GM12878 (cell line): Measurements from ENCODE around the gene DIS3L. TPM values are rescaled to one million over a fixed set of nuclear protein-coding genes. Genes with fewer than 3 reads are reported as not detected.

Experiments
- ATAC-seq: fragments of 200-7000 bp; cut with Tn5 transposase; 3 replicates; pipeline ENCODE4 v1.9.1; 2020; ENCODE audit warnings: mild to moderate bottlenecking, moderate library complexity
- BruUV-seq: library from RNA; stranded (reverse); fragments of 400-500 nt; replicated peaks from 2 replicates; lab custom pipeline; 2021; lab: Mats Ljungman, UMichigan
- CTCF ChIA-PET: fragments of 300-600 bp; sonication (Branson Sonifier 250); formaldehyde crosslinking; extraction: SDS; loops from one replicate; lab custom pipeline; 2021; ENCODE audit warnings: inconsistent platforms; lab: Yijun Ruan, JAX
- POLR2A ChIA-PET: fragments of 350-600 bp; formaldehyde crosslinking; extraction: SDS; loops from one replicate; lab custom pipeline; 2021; ENCODE audit warnings: inconsistent platforms; lab: Charles Lee
- RAD21 ChIA-PET: fragments of 300-600 bp; sonication (Branson Sonifier 250); formaldehyde crosslinking; loops from one replicate; lab custom pipeline; 2023; ENCODE audit warnings: antibody characterized with exemption; ENCODE audit not compliant: unreplicated experiment; lab: Charles Lee
- SMC1A ChIA-PET: fragments of 300-600 bp; sonication (Branson Sonifier 250); formaldehyde crosslinking; loops from one replicate; lab custom pipeline; 2023; ENCODE audit not compliant: unreplicated experiment, uncharacterized antibody; lab: Charles Lee
- DNase-seq: peaks from one replicate; pipeline ENCODE4 v3.0.0-alpha.2; 2011; ENCODE audit warnings: low read depth, low spot score
- FAIRE-seq: peaks from 3 replicates; lab custom pipeline; 2011; peaks lifted over from hg19 to GRCh38; lab: Jason Lieb, UNC
- H2AFZ ChIP-seq: 2 replicates; pipeline ENCODE4 v1.6.0; 2011; ENCODE audit warnings: low read depth, low read length, control low read depth; ENCODE audit not compliant: control insufficient read depth
- H3K27ac ChIP-seq: 2 replicates; pipeline ENCODE4 v1.5.1; 2011; ENCODE audit warnings: control low read depth; ENCODE audit not compliant: control insufficient read depth, insufficient read depth
- H3K27me3 ChIP-seq, 2 experiments: replicated peaks in 1 of 2; 2 replicates each; pipeline versions ENCODE4 v1.6.0 to v1.6.1; 2011; ENCODE audit warnings: low read length in 1 of 2; ENCODE audit not compliant: control insufficient read depth in 2 of 2, insufficient read depth in 2 of 2
- H3K36me3 ChIP-seq, 2 experiments: 2 replicates each; pipeline ENCODE4 v1.5.1; 2011; ENCODE audit warnings: low read length in 1 of 2; ENCODE audit not compliant: control insufficient read depth in 2 of 2, insufficient read depth in 2 of 2
- H3K4me1 ChIP-seq: 2 replicates; pipeline ENCODE4 v1.6.1; 2011; ENCODE audit warnings: mild to moderate bottlenecking, low read length, moderate library complexity, mixed read lengths; ENCODE audit not compliant: control insufficient read depth, insufficient read depth
- H3K4me2 ChIP-seq: 2 replicates; pipeline ENCODE4 v1.6.0; 2011; ENCODE audit warnings: control low read depth; ENCODE audit not compliant: control insufficient read depth, insufficient read depth
- H3K4me3 ChIP-seq: fragments of 200-600 bp; sonication (generic); 2 replicates; pipeline ENCODE4 v1.5.1; 2016
- H3K79me2 ChIP-seq: 2 replicates; pipeline ENCODE4 v1.6.0; 2011; ENCODE audit warnings: low read length; ENCODE audit not compliant: control insufficient read depth, insufficient read depth
- H3K9ac ChIP-seq: 2 replicates; pipeline ENCODE4 v1.8.0; 2011; ENCODE audit warnings: low read length, control low read depth, mixed read lengths; ENCODE audit not compliant: control insufficient read depth, insufficient read depth
- H3K9me3 ChIP-seq: replicated peaks from 3 replicates; pipeline ENCODE4 v1.5.1; 2011; ENCODE audit warnings: mild to moderate bottlenecking, low read length; ENCODE audit not compliant: control insufficient read depth, insufficient read depth
- H4K20me1 ChIP-seq: 2 replicates; pipeline ENCODE4 v1.6.0; 2011; ENCODE audit not compliant: control insufficient read depth, insufficient read depth
- BHLHE40 ChIP-seq, 2 experiments: fragments of 450-650 bp in 1 of 2; IDR thresholded peaks; 2 replicates each; pipeline ENCODE4 v1.6.1; 2011 to 2017; ENCODE audit warnings: low read depth in 2 of 2, borderline replicate concordance in 1 of 2, improper control_type of control experiment in 1 of 2, low read length in 1 of 2, mild to moderate bottlenecking in 1 of 2
- BMI1 ChIP-seq: fragments of 450-650 bp; IDR thresholded peaks from 2 replicates; pipeline ENCODE4 v1.6.1; 2016; ENCODE audit warnings: mild to moderate bottlenecking, moderate library complexity, borderline replicate concordance
- CHD2 ChIP-seq: IDR thresholded peaks from 2 replicates; pipeline ENCODE4 v1.6.1; 2011; ENCODE audit warnings: low read depth, low read length, improper control_type of control experiment, borderline replicate concordance
- EED ChIP-seq: sonication (generic); IDR thresholded peaks from 2 replicates; pipeline ENCODE4 v1.6.1; 2016; ENCODE audit warnings: antibody characterized with exemption, low read depth
- ETV6 ChIP-seq, 2 experiments: fragments of 450-650 bp in 1 of 2; IDR thresholded peaks in 1 of 2; conservative IDR thresholded peaks in 1 of 2; 2 replicates each; pipeline ENCODE4 v1.6.1; 2014; ENCODE audit warnings: antibody characterized with exemption in 1 of 2, borderline replicate concordance in 1 of 2, low read depth in 1 of 2, mild to moderate bottlenecking in 1 of 2, moderate library complexity in 1 of 2
- RAD21 ChIP-seq: IDR thresholded peaks from 2 replicates; pipeline ENCODE4 v1.6.1; 2011; ENCODE audit warnings: mild to moderate bottlenecking, low read depth, low read length, moderate library complexity; ENCODE audit not compliant: insufficient read depth
- RAD51 ChIP-seq: fragments of 450-650 bp; IDR thresholded peaks from 2 replicates; pipeline ENCODE4 v1.6.1; 2016; ENCODE audit warnings: moderate library complexity, mild to moderate bottlenecking, inconsistent platforms
- RB1 ChIP-seq: fragments of 450-650 bp; formaldehyde crosslinking; IDR thresholded peaks from 2 replicates; pipeline ENCODE4 v1.6.1; 2017; ENCODE audit warnings: mild to moderate bottlenecking, borderline replicate concordance
- SIX5 ChIP-seq: IDR thresholded peaks from 2 replicates; pipeline ENCODE4 v1.6.1; 2011; ENCODE audit warnings: mild to moderate bottlenecking, low read depth, low read length, moderate library complexity; ENCODE audit not compliant: severe bottlenecking
- WGBS: methylation state at CpG from one replicate; pipeline ENCODE4 v1.1.6; 2016; ENCODE audit warnings: low lambda C conversion rate; ENCODE audit not compliant: insufficient replicate concordance, insufficient coverage; ENCODE audit errors: missing lambda C conversion rate; 5-methylcytosine and 5-hydroxymethylcytosine counted together
- in situ Hi-C: fragments of 300-500 bp; cut with MboI; formaldehyde crosslinking; loops from 9 replicates; pipeline ENCODE4 v1.14.3; 2018; ENCODE audit warnings: mixed read lengths
- intact Hi-C: fragments of 100-400 bp; cut with micrococcal nuclease; formaldehyde crosslinking; loops from one replicate; pipeline ENCODE4 v1.14.2; 2022; ENCODE audit not compliant: unreplicated experiment
- polyA plus RNA-seq, 11 experiments: library from polyadenylated mRNA; depleted of rRNA in 4 of 11; unstranded in 6 of 11; stranded (reverse) in 5 of 11; fragments of >200 nt; fragmentation: Nextera tagmentation in 4 of 11; fragmentation: Illumina TruSeq in 1 of 11; extraction: Ambion mirVana in 4 of 11; extraction: Trizol in 1 of 11; gene quantifications; 1 replicate in 1 of 11; 2 replicates in 10 of 11; pipeline versions ENCODE4 v1.2.1 to v1.2.3, GENCODE V29; 2011 to 2016; ENCODE audit warnings: inconsistent platforms in 2 of 11, missing spikeins in 2 of 11, low read depth in 1 of 11
- total RNA-seq, 4 experiments: library from RNA; depleted of rRNA in 3 of 4; stranded (reverse); fragments of >200 nt in 3 of 4; fragmentation: Illumina TruSeq in 1 of 4; extraction: Trizol in 1 of 4; gene quantifications; 2 replicates each; pipeline versions ENCODE4 v1.2.1 to v1.2.3, GENCODE V29; 2013 to 2021
- TF ChIP-seq, protein P1 (sequence below): fragments of 450-650 bp; IDR thresholded peaks from 2 replicates; pipeline ENCODE4 v1.6.1; 2017; ENCODE audit warnings: mild to moderate bottlenecking, low read depth, inconsistent platforms; ENCODE audit not compliant: poor library complexity, severe bottlenecking
- TF ChIP-seq, protein P2 (sequence below): IDR thresholded peaks from 2 replicates; pipeline ENCODE4 v1.6.1; 2012; ENCODE audit warnings: low read depth, low read length, improper control_type of control experiment

The DIS3L gene
- total and polyA plus RNA-seq, 10 of the 15 experiments (the other 5 are each of a cell fraction or from before 2014, with no cell fraction given), result 7.6 to 33.7 (median 25.5) TPM

DNA sequence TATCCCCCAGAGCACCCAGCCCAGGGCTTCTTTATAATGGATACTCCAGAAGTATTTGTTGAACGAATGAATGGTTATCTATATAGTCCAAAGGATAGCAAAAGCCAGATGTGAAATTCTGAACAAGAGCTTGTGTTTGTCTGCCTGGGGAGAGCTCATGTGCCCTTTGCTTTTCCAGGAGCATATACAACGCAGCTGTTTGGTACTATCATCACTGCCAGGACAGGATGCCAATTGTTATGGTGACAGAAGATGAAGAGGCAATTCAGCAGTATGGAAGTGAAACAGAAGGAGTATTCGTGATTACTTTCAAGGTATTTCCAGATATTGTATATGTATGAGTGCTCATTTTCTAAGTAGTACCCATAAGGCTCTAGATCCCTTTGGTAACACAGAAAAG, 15.2 kb downstream of the DIS3L start:
- FAIRE-seq, result no peak
- ATAC-seq, result no peak
- in situ Hi-C loops, result no loop called here

More for the DNA sequence above, 15.2 kb downstream of the DIS3L start:
- Histone ChIP-seq H3K4me3 (no peak overlapping the region), H3K79me2 (no peaks in the 10 kb centered on the region), H3K27me3 (no peaks in the 10 kb centered on the region), H3K4me1 (no peaks in the 10 kb centered on the region), H2AFZ (no peak overlapping the region), H3K4me2 (no peak overlapping the region), H3K9me3 (no peaks in the 10 kb centered on the region), H3K27ac (no peak overlapping the region), H3K9ac (no peak overlapping the region), H4K20me1 (no peaks in the 10 kb centered on the region), H3K36me3 (peaks cover 4 to 23% of the 10 kb centered on the region in 2 experiments; a peak in 2 of 4 replicates)
- BruUV-seq, result no TSS peak
- TF ChIP-seq BHLHE40 (IDR thresholded peaks at IDR 0.05; ENCODE audit: borderline replicate concordance in 1 of 2, low read depth in 2 of 2, low read length in 1 of 2) (no peak), SIX5 (no peak), RAD51 (no peak), CHD2 (no peak), RB1 (no peak), EED (no peak), BMI1 (no peak), ETV6 (conservative IDR thresholded peaks at IDR 0.05 in 1 of 2, IDR thresholded peaks at IDR 0.05 in 1 of 2; ENCODE audit: borderline replicate concordance in 1 of 2, low read depth in 1 of 2) (no peak), RAD21 (no peak)
- TF ChIP-seq, protein P1, sequence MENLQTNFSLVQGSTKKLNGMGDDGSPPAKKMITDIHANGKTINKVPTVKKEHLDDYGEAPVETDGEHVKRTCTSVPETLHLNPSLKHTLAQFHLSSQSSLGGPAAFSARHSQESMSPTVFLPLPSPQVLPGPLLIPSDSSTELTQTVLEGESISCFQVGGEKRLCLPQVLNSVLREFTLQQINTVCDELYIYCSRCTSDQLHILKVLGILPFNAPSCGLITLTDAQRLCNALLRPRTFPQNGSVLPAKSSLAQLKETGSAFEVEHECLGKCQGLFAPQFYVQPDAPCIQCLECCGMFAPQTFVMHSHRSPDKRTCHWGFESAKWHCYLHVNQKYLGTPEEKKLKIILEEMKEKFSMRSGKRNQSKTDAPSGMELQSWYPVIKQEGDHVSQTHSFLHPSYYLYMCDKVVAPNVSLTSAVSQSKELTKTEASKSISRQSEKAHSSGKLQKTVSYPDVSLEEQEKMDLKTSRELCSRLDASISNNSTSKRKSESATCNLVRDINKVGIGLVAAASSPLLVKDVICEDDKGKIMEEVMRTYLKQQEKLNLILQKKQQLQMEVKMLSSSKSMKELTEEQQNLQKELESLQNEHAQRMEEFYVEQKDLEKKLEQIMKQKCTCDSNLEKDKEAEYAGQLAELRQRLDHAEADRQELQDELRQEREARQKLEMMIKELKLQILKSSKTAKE, result no peak
- TF ChIP-seq, protein P2, sequence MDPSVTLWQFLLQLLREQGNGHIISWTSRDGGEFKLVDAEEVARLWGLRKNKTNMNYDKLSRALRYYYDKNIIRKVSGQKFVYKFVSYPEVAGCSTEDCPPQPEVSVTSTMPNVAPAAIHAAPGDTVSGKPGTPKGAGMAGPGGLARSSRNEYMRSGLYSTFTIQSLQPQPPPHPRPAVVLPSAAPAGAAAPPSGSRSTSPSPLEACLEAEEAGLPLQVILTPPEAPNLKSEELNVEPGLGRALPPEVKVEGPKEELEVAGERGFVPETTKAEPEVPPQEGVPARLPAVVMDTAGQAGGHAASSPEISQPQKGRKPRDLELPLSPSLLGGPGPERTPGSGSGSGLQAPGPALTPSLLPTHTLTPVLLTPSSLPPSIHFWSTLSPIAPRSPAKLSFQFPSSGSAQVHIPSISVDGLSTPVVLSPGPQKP, result no peak
- ChIA-PET RAD21 (interaction anchor here (0.9 kb wide), 1 partner anchor 190 kb away, joined by 3 read pairs; no protein-coding TSS in a partner anchor), CTCF (interaction anchor here (0.9 to 1.6 kb wide), 2 partner anchors 12 to 16 kb away, joined by 3 to 6 read pairs; partner anchors contain the start of gene DIS3L), POLR2A (no interaction called here), SMC1A (interaction anchor here (1.0 to 1.3 kb wide), 2 partner anchors 13 to 147 kb away, joined by 3 to 4 read pairs; no protein-coding TSS in a partner anchor)
- intact Hi-C loops, result no loop called here
- 97% methylated on average over 3 of the region's 3 CpGs for WGBS
- DNase-seq, result no peak
